SK-N-MC (cell line): ENCODE data around the gene DAAM2.

Source experiments
- EZH2 ChIP-seq: fragments of 200-600 bp; sonication (generic); IDR thresholded peaks from one replicate; pipeline ENCODE4 v1.6.1; 2017; ENCODE audit warnings: antibody characterized with exemption
- FOXP2 ChIP-seq: optimal IDR thresholded peaks from 2 replicates; pipeline ENCODE3; 2011; ENCODE audit warnings: mild to moderate bottlenecking, moderate library complexity; ENCODE audit not compliant: insufficient read depth; ENCODE audit errors: extremely low read length, control extremely low read depth
- POLR2AphosphoS5 ChIP-seq: IDR thresholded peaks from 2 replicates; pipeline ENCODE4 v1.6.1; 2012; ENCODE audit warnings: mild to moderate bottlenecking, low read depth, low read length, borderline replicate concordance

- TF ChIP-seq POLR2AphosphoS5, result no peak
- TF ChIP-seq EZH2, result no peak
- no peak for TF ChIP-seq FOXP2
Measured at GRCh38 chr6:39915866-39916265, 123.7 kb downstream of the DAAM2 start.
